DOHH2 (cell line): Measurements from ENCODE around the gene SLC8A1.

ENCODE experiments used
- EZH2phosphoT487 ChIP-seq: fragments of 200-600 bp; sonication (generic); IDR thresholded peaks from 2 replicates; pipeline ENCODE4 v1.6.1; 2017; ENCODE audit warnings: borderline replicate concordance, mild to moderate bottlenecking, antibody characterized with exemption, low read length, moderate library complexity, mixed read lengths
- TF ChIP-seq, protein P1 (sequence below): fragments of 200-600 bp; sonication (generic); IDR thresholded peaks from one replicate; pipeline ENCODE4 v1.5.1; 2014; ENCODE audit warnings: antibody characterized with exemption, mild to moderate bottlenecking, low read depth, low read length; ENCODE audit not compliant: poor library complexity, severe bottlenecking

DNA sequence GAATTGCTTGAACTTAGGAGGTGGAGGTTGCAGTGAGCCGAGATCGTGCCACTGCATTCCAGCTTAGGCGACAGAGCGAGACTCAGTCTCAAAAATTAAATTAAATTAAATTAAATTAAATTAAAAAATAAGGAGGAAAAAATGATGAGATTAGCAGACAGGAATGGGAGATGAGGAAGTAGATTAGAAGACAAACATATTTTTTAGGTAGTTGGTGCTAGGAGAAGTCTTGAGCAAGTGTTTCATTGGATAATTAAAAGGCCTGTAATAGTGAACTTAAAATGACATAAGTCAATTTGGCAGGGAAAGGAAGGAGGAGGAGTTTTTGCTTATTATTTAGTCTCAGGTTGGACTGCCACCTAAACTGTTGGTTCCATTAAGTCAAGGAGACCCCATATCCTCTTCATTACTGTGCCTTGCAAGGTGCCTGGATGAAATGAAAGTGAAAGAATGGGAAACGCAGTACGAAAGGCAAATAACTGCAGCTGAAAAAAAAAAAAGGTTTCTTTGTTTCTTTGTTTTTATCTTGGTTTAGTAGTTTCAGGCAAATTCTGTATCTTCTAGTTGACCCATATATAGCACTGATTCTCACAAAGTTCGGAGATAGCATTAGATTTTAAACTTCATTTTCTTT, 162.0 kb downstream of the SLC8A1 start:
- TF ChIP-seq, protein P1, sequence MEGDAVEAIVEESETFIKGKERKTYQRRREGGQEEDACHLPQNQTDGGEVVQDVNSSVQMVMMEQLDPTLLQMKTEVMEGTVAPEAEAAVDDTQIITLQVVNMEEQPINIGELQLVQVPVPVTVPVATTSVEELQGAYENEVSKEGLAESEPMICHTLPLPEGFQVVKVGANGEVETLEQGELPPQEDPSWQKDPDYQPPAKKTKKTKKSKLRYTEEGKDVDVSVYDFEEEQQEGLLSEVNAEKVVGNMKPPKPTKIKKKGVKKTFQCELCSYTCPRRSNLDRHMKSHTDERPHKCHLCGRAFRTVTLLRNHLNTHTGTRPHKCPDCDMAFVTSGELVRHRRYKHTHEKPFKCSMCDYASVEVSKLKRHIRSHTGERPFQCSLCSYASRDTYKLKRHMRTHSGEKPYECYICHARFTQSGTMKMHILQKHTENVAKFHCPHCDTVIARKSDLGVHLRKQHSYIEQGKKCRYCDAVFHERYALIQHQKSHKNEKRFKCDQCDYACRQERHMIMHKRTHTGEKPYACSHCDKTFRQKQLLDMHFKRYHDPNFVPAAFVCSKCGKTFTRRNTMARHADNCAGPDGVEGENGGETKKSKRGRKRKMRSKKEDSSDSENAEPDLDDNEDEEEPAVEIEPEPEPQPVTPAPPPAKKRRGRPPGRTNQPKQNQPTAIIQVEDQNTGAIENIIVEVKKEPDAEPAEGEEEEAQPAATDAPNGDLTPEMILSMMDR: no peak
- no peak for TF ChIP-seq EZH2phosphoT487
